22Rv1 (cell line): ENCODE measurements around the gene ATRNL1.

Experiments
- H3K27ac ChIP-seq: fragments of 450-650 bp; 2 replicates; pipeline ENCODE4 v1.5.1; 2017
- CTCF ChIP-seq: fragments of 450-650 bp; IDR thresholded peaks from 2 replicates; pipeline ENCODE4 v1.5.1; 2017; ENCODE audit warnings: mild to moderate bottlenecking
- ZFX ChIP-seq: fragments of 450-650 bp; IDR thresholded peaks from 2 replicates; pipeline ENCODE4 v1.6.1; 2017; ENCODE audit warnings: antibody characterized with exemption, borderline replicate concordance

Gene ATRNL1

GRCh38 chr10:115657161-115657860, 564.1 kb downstream of the ATRNL1 start:
- TF ChIP-seq ZFX (no peak), CTCF (no peak)
- no peak overlapping the region for H3K27ac ChIP-seq

GRCh38 chr10:115659616-115660015, 566.5 kb downstream of the ATRNL1 start:
- TF ChIP-seq ZFX, result no peak
- no peak for TF ChIP-seq CTCF

GRCh38 chr10:115660391-115660790, 567.2 kb downstream of the ATRNL1 start:
- no peak overlapping the region for H3K27ac ChIP-seq
- TF ChIP-seq CTCF (no peak), ZFX (no peak)

More at GRCh38 chr10:115659616-115660015, 566.5 kb downstream of the ATRNL1 start:
- no peak overlapping the region for H3K27ac ChIP-seq

- H3K27ac ChIP-seq, result no peak overlapping the region
- TF ChIP-seq ZFX (no peak), CTCF (no peak)
These were observed 569.3 kb downstream of the ATRNL1 start for GRCh38 chr10:115662422-115662821.

GRCh38 chr10:115665549-115665948, 572.4 kb downstream of the ATRNL1 start:
- H3K27ac ChIP-seq, result no peak overlapping the region; the same call in 1 of the 2 replicates
- no peak for TF ChIP-seq ZFX
- no peak for TF ChIP-seq CTCF

- no peak overlapping the region for H3K27ac ChIP-seq
- TF ChIP-seq CTCF (no peak), ZFX (no peak)
These were observed 581.3 kb downstream of the ATRNL1 start for GRCh38 chr10:115674496-115674895.

- no peak for TF ChIP-seq CTCF
- no peak for TF ChIP-seq ZFX
- H3K27ac ChIP-seq, result no peak overlapping the region
These were observed 603.6 kb downstream of the ATRNL1 start for GRCh38 chr10:115696747-115697146.
